8988T (cell line): ENCODE data around the gene RNF144A.
"Not testable (repeated sequence)": the region's sequence is repeated elsewhere in the genome, so short reads cannot be mapped to it uniquely, and the experiment has no call there.

Experiments used
- DNase-seq: peaks from one replicate; pipeline ENCODE4 v3.0.0; 2011

Gene RNF144A

GRCh38 chr2:6930923-6931647 is 13.9 kb downstream of the RNF144A start:
- no peak for DNase-seq

- no peak for DNase-seq
Measured at GRCh38 chr2:6931753-6932152, 14.5 kb downstream of the RNF144A start.

GRCh38 chr2:6932206-6932605 is 15.0 kb downstream of the RNF144A start:
- no peak for DNase-seq

GRCh38 chr2:6932828-6933227 is 15.6 kb downstream of the RNF144A start:
- no peak for DNase-seq

- DNase-seq: no peak
Measured at GRCh38 chr2:6933911-6934310, 16.7 kb downstream of the RNF144A start.

GRCh38 chr2:6934345-6934744 is 17.1 kb downstream of the RNF144A start:
- DNase-seq: no peak

GRCh38 chr2:6934758-6935651 is 17.8 kb downstream of the RNF144A start:
- no peak for DNase-seq

GRCh38 chr2:6935652-6936020 is 18.4 kb downstream of the RNF144A start:
- not testable (repeated sequence) for DNase-seq

GRCh38 chr2:6937157-6937556 is 19.9 kb downstream of the RNF144A start:
- no peak for DNase-seq

- no peak for DNase-seq
Measured at GRCh38 chr2:6937582-6937981, 20.4 kb downstream of the RNF144A start.

GRCh38 chr2:6939071-6939470 is 21.9 kb downstream of the RNF144A start:
- no peak for DNase-seq

- no peak for DNase-seq
Measured at GRCh38 chr2:6940820-6941219, 23.6 kb downstream of the RNF144A start.

GRCh38 chr2:6941299-6942046 is 24.3 kb downstream of the RNF144A start:
- DNase-seq: no peak

- no peak for DNase-seq
Measured at GRCh38 chr2:6942848-6943247, 25.6 kb downstream of the RNF144A start.

- no peak for DNase-seq
Measured at GRCh38 chr2:6943523-6943922, 26.3 kb downstream of the RNF144A start.

- DNase-seq: no peak
Measured at GRCh38 chr2:6943971-6944370, 26.8 kb downstream of the RNF144A start.

- DNase-seq: no peak
Measured at GRCh38 chr2:6944555-6944954, 27.3 kb downstream of the RNF144A start.

- no peak for DNase-seq
Measured at GRCh38 chr2:6945087-6945813, 28.0 kb downstream of the RNF144A start.

GRCh38 chr2:6945821-6946220 is 28.6 kb downstream of the RNF144A start:
- DNase-seq: no peak

- DNase-seq: no peak
Measured at GRCh38 chr2:6946722-6947121, 29.5 kb downstream of the RNF144A start.

- no peak for DNase-seq
Measured at GRCh38 chr2:6947929-6948676, 30.9 kb downstream of the RNF144A start.
